GM19025 (cell line): ENCODE data around the gene SLC51B.
A peak's percentile ranks its signal among the peaks of the same experiment; 100 is the strongest.

Experiments used
- ATAC-seq: cut with Tn5 transposase; IDR thresholded peaks from one replicate; pipeline ENCODE4 v1.9.1; 2021; ENCODE audit warnings: mild to moderate bottlenecking, low read depth, moderate library complexity; ENCODE audit not compliant: unreplicated experiment

The SLC51B gene

DNA sequence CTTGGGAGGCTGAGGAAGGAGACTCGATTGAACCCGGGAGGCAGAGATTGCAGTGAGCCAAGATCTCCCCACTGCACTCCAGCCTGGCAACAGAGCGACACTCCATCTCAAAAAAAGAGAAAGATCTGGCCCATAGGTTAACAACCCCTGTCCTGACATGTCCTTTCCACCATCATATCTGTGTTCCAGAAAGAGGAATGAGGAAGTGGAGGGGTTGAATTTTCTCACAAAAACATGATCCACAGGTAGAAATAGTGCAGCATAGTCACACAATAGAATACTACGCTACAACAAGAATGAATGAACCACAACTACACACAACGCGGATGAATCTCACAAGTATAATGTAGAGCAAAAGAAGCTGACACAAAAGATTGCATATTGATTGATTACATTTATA is 4.7 kb upstream of the SLC51B start:
- no peak for ATAC-seq

DNA sequence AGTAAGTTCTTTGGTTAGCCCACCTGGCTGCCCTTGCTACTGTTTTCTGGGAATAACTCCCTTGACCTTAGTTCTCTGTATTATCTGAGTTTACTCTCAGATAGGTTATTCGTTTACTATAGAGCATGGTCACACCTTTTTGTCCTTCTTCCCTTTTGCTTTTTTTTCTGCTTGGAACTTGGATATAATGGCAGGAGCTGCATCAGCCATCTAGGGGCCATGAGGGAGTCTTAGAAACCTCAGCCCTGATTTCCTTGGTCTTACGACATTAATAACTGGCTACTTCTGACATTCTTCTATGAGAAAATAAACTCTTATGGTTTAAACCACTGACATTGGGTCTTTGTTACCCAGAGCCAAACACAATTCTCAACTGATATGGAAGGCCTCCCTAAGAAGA is 3.4 kb upstream of the SLC51B start:
- no peak for ATAC-seq

DNA sequence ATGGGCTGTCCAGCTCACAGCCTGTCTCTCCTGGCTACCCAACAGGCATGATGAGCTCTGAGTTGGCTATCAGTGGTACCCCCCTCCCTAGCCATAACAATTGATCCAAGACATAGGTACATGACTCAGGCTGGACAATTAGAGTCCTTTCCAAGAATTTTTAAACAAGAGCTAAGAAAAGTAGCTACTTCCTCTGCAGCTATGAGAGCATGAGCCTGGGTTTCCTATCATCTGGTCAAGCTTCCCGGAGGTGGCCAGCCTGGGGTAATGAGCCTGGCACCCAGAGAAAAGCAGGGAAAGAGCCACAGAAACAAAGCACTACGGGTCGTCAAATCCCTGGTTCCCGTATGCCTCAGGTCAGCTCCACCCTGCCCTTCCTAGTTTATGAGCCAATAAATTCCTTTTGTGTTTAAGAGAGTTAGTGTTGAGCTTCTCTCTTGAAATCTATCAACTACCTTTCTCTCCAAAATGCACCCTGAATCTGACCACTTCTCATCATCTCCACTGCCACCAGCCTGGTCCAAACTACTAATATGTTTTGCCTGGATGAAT is 2.3 kb upstream of the SLC51B start:
- ATAC-seq, result no peak

DNA sequence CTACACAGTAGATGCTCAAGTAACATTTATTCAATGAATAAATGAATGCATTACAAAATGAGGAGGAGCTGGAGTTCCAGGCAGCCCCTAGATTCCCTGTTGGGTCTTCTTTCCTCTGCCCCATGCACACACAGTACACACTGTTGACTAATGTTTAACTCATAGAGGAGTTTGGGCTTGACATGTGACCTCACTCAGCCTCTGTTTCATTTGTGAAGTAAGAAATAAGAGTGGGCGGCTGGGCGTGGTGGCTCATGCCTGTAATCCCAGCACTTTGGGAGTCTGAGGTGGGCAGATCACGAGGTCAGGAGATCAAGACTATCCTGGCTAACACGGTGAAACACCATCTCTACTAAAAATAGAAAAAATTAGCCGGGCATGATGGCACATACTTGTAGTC is 969 bp upstream of the SLC51B start:
- ATAC-seq, result peak; percentile 60

DNA sequence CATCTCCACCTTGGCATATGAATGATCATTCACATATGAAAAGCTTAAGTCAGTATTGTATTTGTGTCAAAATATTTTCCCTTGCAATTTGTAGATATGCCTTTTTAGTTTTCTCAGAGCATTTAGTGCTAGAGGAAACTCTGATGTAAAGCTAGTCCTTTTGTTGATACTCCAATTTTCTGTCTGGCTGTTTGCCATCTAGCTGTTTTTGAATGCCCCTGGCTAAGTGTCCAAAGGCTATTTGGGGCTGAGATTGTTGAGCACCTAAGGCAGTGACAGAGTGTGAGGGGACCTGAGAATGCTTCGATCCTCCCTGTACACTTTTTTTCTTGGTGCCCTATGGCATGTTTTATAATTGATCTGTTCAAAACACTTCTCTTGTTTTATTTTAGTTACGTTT is 3.1 kb downstream of the SLC51B start:
- no peak for ATAC-seq

DNA sequence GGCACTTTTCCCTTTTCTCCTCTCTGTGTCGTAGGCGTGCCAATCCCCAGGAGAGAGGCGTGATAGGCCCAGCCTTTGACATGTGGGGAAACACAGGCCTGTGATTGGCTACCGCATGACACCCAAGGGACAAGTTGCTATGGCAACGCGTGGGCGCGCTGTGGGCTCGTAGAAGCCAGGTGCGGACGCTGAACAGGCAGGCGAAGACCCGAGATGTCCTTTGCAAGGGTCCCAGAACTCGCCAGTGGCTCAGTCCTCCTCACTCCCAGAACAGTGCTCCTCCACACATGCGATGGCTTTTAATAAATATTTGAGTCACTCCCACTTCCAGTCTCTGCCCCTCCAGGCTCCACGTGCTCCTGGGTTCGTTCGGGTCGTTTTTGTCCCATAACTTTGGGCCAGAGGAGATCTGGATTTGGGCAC is 4.2 kb downstream of the SLC51B start:
- peak; percentile 95 for ATAC-seq

DNA sequence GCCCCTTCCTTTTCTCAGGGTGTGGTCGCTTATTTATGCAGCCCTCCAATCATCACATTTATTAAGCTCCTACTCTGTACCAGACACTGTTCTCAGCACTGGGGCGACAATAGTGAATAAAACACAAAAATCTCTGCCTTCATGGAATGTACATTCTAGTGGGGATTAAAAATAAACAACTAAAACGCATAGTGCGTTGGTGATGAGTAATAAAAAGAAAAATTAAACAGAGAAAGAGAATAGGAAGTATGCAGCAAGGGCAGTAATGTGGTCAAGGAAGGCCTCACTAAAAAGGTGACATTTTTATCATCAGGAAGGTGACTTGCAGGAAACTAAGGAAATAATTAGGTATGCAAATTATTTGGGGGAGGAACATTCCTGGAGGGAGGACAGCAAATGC is 5.1 kb downstream of the SLC51B start:
- ATAC-seq, result no peak

DNA sequence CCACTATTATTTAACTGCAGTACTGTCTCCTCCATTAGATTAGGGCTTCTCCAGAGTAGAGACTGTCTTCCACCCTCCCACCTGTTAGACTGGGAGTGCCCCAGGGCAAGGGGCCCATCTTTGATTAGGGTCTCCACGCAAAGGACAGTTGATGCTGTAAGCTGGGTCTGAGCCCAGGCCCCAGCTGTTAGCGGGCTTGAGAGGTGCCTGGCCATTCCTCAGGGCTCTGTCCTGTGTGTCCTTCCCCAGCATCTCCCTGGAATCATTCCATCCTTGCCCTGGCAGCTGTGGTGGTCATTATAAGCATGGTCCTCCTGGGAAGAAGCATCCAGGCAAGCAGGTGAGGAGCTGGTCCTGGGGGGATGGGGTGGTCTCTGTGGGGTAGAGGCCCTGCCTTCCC is 6.1 kb downstream of the SLC51B start:
- ATAC-seq, result no peak

DNA sequence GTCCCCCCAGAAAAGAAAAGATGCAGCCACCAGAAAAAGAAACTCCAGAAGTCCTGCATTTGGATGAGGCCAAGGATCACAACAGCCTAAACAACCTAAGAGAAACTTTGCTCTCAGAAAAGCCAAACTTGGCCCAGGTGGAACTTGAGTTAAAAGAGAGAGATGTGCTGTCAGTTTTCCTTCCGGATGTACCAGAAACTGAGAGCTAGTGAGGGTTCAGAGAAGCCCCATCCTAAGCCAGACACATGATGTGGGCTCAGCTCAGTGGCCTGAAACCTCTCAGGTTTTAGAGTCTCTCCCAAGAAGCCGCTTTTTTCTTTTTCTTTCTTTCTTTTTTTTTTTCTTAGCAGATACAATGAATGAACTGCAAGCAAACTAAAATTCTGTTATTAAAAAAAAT is 7.8 kb downstream of the SLC51B start:
- no peak for ATAC-seq

DNA sequence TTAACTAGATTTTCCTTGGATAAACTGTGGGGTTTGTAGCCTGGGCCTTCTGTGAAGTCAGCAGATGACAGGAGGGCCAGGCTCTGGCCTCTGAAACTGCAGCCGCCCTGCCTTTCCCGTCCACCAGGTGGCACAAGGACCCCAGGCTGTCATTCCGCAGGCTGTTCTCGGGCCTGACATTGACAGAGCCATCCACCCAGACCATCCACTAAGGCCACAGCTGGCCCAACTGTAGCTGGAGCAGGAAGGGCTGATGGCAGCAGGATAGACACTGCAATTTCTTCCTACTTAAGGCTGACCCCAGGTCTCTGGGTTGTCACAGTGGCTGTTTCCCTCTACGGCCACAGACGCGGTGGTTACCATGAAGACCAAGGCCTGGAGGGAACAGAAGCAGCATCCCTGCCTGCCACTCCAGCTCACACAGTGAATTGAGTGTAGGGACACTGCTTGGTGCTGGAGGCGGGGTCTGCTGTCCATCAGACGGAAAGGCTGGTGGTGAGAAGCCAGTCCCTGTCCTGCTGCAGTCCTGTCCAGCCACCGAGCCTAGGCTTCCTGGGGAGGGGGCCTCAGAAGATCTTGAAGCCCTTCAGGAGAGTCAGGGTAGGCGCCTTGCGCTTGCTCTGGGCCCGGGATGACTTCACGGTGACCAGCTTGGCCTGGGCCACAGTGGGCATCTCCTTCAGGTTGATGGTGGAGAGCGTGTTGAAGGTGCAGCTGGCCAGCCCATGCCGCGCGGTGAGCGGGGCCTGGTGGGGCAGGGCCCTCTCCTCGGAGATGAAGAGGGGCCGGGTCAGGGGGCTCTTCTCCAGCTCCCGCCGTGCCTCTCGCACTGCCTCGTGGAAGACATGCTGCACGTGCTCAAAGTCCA is 9.4 kb downstream of the SLC51B start:
- no peak for ATAC-seq

DNA sequence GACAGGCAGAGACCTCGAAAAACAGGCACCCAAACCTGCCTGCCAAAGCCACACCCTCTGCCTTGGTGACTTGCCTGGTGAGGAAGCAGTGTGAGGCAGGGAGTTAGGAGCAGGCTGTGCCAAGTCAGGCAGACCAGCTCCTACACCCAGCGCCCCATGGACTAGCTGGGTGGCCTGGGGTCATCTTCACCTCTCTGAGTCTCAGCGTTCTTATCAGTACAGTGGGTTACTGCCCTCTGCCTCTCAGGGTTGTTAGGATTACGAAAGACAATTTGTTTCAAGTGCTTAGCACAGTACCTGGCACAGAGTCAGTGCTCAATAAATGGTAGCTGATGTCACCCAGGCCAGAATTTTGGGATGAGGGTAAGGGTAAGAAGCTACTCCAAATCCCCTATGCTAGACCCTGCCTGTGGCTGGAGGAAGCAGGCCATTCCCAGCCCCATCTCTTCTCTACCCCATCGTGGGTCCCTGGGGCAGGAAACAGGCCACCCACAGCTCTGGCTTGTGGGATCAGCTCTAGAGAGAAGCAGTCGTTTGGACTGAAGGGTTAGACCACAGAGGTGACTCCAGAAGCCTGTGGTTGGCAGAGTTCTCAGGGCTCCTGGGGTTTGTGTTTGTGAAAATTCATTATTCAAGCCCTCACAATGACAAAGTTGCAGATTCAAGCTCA is 10.1 kb downstream of the SLC51B start:
- ATAC-seq, result no peak

DNA sequence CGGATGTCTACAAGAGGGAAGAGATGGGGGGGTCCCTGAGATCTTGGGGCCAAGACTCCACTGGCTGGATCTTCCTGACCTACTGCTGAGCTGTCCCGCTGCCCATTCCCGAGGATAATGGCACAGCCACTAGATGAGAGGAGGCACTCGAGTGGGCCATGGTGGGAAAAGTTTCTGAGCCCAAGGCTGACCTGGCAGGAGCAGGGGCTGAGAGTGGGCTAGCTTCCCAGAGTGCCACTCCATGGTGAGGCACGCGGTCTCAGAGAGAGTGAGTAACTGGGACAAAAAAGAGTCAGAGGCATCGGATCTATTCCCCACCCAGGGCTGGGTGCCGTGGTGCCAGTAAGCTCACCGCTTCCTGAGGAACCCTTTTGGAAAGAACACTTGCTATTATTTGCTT is 10.9 kb downstream of the SLC51B start:
- no peak for ATAC-seq

DNA sequence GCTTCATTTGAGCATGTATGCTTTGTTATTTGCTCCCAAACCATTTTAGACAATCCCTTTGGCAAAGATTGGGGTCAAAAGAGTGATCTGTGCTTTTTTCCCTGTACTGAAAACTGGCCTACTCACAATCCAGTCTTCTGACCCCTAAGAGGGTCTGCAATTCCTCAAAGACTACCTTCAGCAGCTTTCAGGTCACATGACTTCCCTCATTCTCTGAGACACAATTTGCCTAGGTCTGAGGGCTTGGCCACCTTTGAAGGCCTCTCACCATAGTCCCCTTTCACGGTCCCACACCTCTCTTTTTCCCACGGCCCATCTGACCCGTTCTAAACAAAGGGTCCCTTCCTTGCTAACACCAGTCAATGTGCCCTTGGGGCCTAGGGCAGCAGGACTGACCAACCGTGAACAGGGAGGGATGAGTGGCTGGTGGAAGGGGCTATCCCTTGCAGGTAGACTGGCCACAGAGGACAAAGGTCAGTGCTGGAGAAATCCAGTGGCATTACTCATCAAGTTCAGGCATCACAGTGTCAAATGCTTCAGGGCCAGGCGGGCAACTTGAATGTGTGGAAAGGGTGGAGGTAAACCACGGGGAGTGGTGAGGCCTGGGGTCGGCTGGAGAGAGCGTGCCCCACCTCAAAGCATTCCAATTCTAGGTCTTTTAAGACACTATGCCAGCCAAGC is 11.8 kb downstream of the SLC51B start:
- ATAC-seq, result no peak

DNA sequence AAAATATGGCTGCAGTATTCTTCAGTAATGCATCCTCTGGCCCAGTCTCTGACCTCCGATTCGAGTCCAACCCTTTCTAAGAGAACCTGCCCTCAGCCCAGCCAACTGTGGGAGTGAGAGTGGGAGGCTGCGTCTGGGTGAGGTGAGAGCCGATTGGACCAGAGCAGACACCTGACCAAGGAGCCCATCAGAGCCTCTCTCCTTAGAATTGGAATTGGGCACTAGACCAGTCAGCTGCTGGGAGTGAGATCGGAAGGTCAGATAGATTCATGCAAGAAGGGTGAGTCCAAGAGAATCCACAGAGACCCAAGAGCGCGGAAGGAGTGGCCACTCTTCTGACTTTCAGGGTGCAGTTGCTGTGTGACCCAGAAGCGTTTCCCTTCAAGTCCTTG is 12.4 kb downstream of the SLC51B start:
- no peak for ATAC-seq

DNA sequence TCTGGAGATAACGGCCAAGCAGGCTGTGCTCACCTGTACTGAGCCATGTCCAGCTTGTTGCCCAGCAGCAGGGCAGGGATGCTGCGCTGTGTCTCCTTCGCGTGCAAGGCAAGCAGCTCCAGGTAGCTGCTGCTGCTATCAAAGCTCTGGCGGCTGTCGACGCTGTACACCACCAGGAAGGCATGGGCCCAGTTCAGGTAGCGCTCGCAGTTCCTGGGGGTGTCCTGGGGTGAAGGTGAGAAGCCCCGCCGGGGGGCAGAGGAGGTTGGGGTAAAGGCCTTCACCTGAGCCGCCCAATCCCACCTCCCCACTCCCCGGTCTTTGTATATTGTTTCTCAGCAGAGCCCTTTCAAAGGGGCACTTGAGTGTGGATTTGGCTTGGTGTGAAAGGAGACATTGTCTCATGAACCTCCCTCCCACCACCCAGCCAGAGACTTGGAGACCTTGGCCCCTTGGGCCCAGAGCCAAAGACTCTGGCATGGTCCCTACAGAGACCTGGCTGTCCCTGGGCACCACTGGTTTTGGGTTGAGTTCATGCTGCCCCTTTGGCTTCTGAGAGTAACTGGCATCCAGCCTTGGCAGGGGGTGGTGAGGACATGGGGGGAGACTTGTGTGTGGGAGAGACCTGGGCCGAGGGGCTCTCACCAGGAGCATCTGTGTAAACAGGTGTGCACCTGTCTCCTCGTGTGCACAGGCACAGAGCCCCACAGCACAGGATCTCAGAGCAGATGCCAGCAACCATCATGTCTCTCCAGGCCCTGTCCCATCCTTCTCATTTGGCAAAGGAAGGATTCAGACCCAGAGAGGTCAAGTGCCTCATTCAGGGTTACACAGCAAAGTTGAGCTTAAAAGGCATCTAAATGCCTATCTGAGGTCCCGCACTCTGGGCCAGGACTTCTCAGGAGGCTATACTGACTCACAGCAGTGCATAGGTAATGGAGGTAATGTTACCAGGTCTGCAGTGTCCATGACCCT is 13.5 kb downstream of the SLC51B start:
- ATAC-seq, result no peak

DNA sequence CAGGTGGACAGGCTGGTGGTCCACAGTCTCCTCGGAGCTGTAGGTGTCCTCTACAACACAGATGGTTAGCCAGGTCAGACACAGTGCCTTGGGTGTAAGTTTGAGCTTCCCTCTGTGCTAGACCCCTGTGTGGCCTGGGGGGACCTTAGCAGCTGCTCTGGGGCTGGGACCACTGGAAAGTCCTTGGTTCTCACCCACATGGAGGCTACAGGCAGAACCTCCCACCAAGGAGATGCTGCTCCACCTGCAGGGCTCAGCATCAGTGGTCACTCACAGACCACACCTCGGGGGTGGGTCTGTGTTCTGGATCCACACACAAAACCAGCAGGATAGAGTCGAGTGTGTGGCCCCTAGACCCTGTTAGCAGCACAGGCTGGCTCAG is 14.2 kb downstream of the SLC51B start:
- no peak for ATAC-seq

DNA sequence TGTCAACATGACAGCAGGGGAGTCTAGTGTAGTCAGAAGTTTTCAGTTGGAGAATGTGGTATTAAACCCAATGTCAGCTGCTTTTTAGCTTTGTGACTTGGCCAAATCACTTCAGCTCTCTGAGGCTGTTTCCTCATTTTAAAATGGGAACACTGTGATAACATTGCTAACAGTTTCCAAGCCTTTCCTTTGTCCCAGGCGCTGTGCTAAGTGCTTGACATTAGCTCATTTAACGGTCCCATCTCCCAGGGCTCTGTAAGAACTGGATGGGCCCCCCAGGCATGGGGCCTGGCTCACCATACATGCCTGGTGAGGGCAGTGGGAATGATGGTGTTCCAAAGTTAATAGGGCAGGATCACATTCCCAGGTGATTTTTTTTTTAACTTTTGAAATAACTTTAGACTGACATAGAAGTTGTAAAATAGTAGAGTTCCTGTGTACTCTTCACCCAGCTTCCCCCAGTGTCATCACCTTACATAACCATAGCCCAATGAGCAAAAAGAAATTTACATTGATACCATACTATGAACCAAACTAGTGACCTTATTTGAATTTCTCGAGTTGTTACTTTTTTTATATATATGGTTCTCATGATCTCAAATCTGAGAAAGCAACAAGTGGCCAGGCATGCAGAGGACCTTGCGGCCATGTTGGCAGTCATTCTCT is 14.9 kb downstream of the SLC51B start:
- no peak for ATAC-seq

DNA sequence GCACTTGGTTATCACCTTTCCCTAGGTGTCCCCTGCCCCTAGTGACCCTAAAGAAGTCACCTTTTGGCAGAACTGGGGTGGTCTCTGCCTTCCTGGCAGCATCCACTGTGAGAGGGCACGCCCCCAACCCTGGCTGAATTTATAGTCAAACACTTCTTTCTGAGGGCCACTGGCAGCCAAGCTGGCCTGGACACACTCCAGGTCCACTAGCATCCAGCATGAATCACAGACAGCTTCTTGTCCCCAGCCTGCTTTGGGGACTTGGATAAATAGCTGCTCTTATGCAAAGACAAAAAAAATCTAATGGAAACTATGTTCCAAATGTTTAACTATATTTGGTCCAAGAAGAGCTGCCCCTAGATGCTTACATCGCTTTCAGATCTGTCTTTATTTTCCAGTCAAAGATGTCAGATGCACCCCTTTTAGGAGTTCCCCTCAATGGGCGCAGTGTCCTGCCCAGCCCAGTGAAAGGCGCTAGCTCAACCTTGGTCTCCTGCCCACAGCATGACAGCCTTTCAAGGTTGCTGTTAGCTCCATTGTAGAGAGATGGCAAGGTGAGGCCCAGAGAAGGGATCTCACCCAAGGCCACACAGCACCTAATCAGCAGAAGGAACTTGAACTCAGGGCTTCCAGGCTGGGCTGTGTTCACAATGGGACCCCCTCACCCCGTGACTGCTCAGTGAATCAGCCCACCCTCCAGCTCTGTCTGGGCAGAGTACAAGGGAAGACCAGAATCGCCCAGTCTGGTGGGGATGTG is 15.6 kb downstream of the SLC51B start:
- ATAC-seq, result no peak

DNA sequence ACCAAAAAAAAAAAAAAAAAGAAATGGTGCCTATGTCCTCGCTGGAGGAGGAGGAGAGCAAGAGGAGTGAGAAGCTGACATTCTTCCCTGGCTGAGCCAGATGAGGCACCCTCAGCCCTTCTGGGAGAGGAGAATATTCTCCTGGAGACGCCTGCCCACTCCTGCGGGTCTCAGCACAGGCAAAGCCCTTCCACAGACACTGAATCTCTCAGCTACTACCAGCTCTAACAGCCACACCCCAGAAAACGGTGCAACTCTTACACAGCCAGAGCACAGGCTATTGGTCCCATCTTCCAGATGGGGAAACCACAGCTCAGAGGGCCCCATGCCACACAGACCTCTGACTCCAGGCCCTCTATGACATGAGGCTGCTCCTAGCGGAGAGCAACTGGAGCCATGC is 16.9 kb downstream of the SLC51B start:
- no peak for ATAC-seq
